Suprapubic skin (tissue), 4 donors: ENCODE data around the gene ITPR2. TPM values are rescaled to one million over a fixed set of nuclear protein-coding genes. Genes with fewer than 3 reads are reported as not detected.

Experiments
- DNase-seq, 2 donors: peaks; one replicate each; pipeline ENCODE4 v3.0.0-alpha.2; 2019; ENCODE audit warnings: low spot score in 2 of 2
- H3K27ac ChIP-seq: fragments of 200-600 bp; sonication (generic); one replicate; pipeline ENCODE4 v1.5.1; 2019
- H3K27me3 ChIP-seq: fragments of 200-600 bp; sonication (generic); one replicate; pipeline ENCODE4 v1.5.1; 2019
- H3K36me3 ChIP-seq: fragments of 200-600 bp; sonication (generic); one replicate; pipeline ENCODE4 v1.5.1; 2019
- H3K4me1 ChIP-seq: fragments of 200-600 bp; sonication (generic); one replicate; pipeline ENCODE4 v1.5.1; 2019
- H3K4me3 ChIP-seq: fragments of 200-600 bp; sonication (generic); one replicate; pipeline ENCODE4 v1.5.1; 2019; ENCODE audit warnings: mild to moderate bottlenecking
- H3K9me3 ChIP-seq: fragments of 200-600 bp; sonication (generic); one replicate; pipeline ENCODE4 v1.5.1; 2019
- CTCF ChIP-seq, 2 donors: fragments of 200-600 bp in 1 of 2; fragments of 450-650 bp in 1 of 2; sonication (generic) in 1 of 2; IDR thresholded peaks; one replicate each; pipeline ENCODE4 v1.5.1; 2016 to 2019; ENCODE audit warnings: antibody characterized with exemption in 2 of 2, mild to moderate bottlenecking in 1 of 2, moderate library complexity in 1 of 2
- EP300 ChIP-seq: sonication (generic); formaldehyde crosslinking; IDR thresholded peaks from one replicate; pipeline ENCODE4 v1.6.1; 2017; ENCODE audit warnings: antibody characterized with exemption
- POLR2A ChIP-seq, 2 donors: fragments of 450-650 bp; IDR thresholded peaks; one replicate each; pipeline ENCODE4 v1.6.1; 2017; ENCODE audit warnings: antibody characterized with exemption in 2 of 2, mild to moderate bottlenecking in 2 of 2, moderate library complexity in 2 of 2
- POLR2AphosphoS5 ChIP-seq, 3 donors: sonication (generic); formaldehyde crosslinking; IDR thresholded peaks; one replicate each; pipeline ENCODE4 v1.6.1; 2017; ENCODE audit warnings: antibody characterized with exemption in 3 of 3
- WGBS: methylation state at CpG from one replicate; pipeline ENCODE4 v1.1.5; 2018; 5-methylcytosine and 5-hydroxymethylcytosine counted together
- total RNA-seq, 4 donors: library from RNA; depleted of rRNA; stranded (reverse); fragments of >200 nt; gene quantifications; one replicate each; pipeline ENCODE4 v1.1.0, GENCODE V29; 2016

The ITPR2 gene
- total RNA-seq, 4 donors from 2014 or later = 59.6 to 159 (median 72.1) TPM

GRCh38 chr12:26341491-26341890 lies 491.5 kb downstream of the ITPR2 start:
- TF ChIP-seq POLR2AphosphoS5 (IDR thresholded peaks at IDR 0.05) (no peak), EP300 (no peak)
- no peak for DNase-seq
- no peak overlapping the region for H3K4me3 ChIP-seq
- H3K9me3 ChIP-seq = no peaks in the 10 kb centered on the region
- H3K27ac ChIP-seq = no peak overlapping the region
- peaks cover 2% of the 10 kb centered on the region for H3K36me3 ChIP-seq
- no peaks in the 10 kb centered on the region for H3K4me1 ChIP-seq
- no peaks in the 10 kb centered on the region for H3K27me3 ChIP-seq

GRCh38 chr12:26340649-26341048 lies 492.3 kb downstream of the ITPR2 start:
- DNase-seq = no peak
- H3K4me1 ChIP-seq = no peaks in the 10 kb centered on the region
- H3K27ac ChIP-seq = no peak overlapping the region
- WGBS = 25% methylated on average over 1 of the region's 1 CpG
- peaks cover 3% of the 10 kb centered on the region for H3K36me3 ChIP-seq
- H3K4me3 ChIP-seq = no peak overlapping the region
- H3K9me3 ChIP-seq = no peaks in the 10 kb centered on the region
- TF ChIP-seq POLR2AphosphoS5 (IDR thresholded peaks at IDR 0.05) = no peak
- no peak for TF ChIP-seq POLR2A (IDR thresholded peaks at IDR 0.05)
- no peak for TF ChIP-seq CTCF (IDR thresholded peaks at IDR 0.05)
- no peak for TF ChIP-seq EP300
- H3K27me3 ChIP-seq = no peaks in the 10 kb centered on the region

GRCh38 chr12:26339976-26340375 lies 493.0 kb downstream of the ITPR2 start:
- 97% methylated on average over 13 of the region's 13 CpGs for WGBS
- Histone ChIP-seq H3K9me3 (no peaks in the 10 kb centered on the region), H3K27me3 (no peaks in the 10 kb centered on the region), H3K4me3 (no peak overlapping the region), H3K4me1 (no peaks in the 10 kb centered on the region), H3K36me3 (peaks cover 5% of the 10 kb centered on the region), H3K27ac (no peak overlapping the region)
- DNase-seq = no peak
- no peak for TF ChIP-seq POLR2AphosphoS5 (IDR thresholded peaks at IDR 0.05)
- no peak for TF ChIP-seq EP300
- TF ChIP-seq POLR2A (IDR thresholded peaks at IDR 0.05) = no peak
- no peak for TF ChIP-seq CTCF (IDR thresholded peaks at IDR 0.05)

- WGBS = 78% methylated on average over 11 of the region's 11 CpGs
- H3K27me3 ChIP-seq = no peaks in the 10 kb centered on the region
- DNase-seq = no peak
These were observed 494.1 kb downstream of the ITPR2 start for GRCh38 chr12:26338586-26339572.

GRCh38 chr12:26335651-26336050 lies 497.3 kb downstream of the ITPR2 start:
- TF ChIP-seq EP300 (no peak), POLR2AphosphoS5 (IDR thresholded peaks at IDR 0.05) (no peak), CTCF (IDR thresholded peaks at IDR 0.05) (no peak), POLR2A (IDR thresholded peaks at IDR 0.05) (no peak)
- WGBS = 83% methylated on average over 6 of the region's 6 CpGs
- DNase-seq = no peak
- H3K4me3 ChIP-seq = no peak overlapping the region
- H3K27me3 ChIP-seq = no peaks in the 10 kb centered on the region
- no peaks in the 10 kb centered on the region for H3K4me1 ChIP-seq
- H3K9me3 ChIP-seq = no peaks in the 10 kb centered on the region
- H3K36me3 ChIP-seq = peaks cover 3% of the 10 kb centered on the region
- no peak overlapping the region for H3K27ac ChIP-seq

More at GRCh38 chr12:26338586-26339572, 494.1 kb downstream of the ITPR2 start:
- Histone ChIP-seq H3K4me3 (no peak overlapping the region), H3K4me1 (no peaks in the 10 kb centered on the region), H3K36me3 (peaks cover 5% of the 10 kb centered on the region), H3K27ac (no peak overlapping the region), H3K9me3 (no peaks in the 10 kb centered on the region)
- TF ChIP-seq EP300 = no peak
- TF ChIP-seq POLR2A (IDR thresholded peaks at IDR 0.05) = no peak
- no peak for TF ChIP-seq CTCF (IDR thresholded peaks at IDR 0.05)
- no peak for TF ChIP-seq POLR2AphosphoS5 (IDR thresholded peaks at IDR 0.05)
